Body of pancreas (tissue), 4 donors: ENCODE measurements around the gene ENAM. TPM values are rescaled to one million over a fixed set of nuclear protein-coding genes. Genes with fewer than 3 reads are reported as not detected.
"Not testable (repeated sequence)": the region's sequence is repeated elsewhere in the genome, so short reads cannot be mapped to it uniquely, and the experiment has no call there.

Experiments used
- ATAC-seq: fragments of 150-250 bp; one replicate; pipeline ENCODE4 v1.9.1; 2016
- DNase-seq, 4 donors: peaks; one replicate each; pipeline ENCODE4 v3.0.0-alpha.2; 2019
- H3K27ac ChIP-seq, 4 donors: fragments of 200-600 bp; sonication (generic); 1 replicate in 3 of 4; 2 replicates in 1 of 4; pipeline versions ENCODE4 v1.5.1 to v1.6.1; 2016 to 2019; ENCODE audit warnings: mild to moderate bottlenecking in 1 of 4, mixed read lengths in 1 of 4, moderate library complexity in 1 of 4
- H3K27me3 ChIP-seq, 2 donors: fragments of 200-600 bp; sonication (generic); one replicate each; pipeline ENCODE4 v1.6.0; 2016; ENCODE audit warnings: mild to moderate bottlenecking in 1 of 2
- H3K36me3 ChIP-seq, 2 donors: fragments of 200-600 bp; sonication (generic); replicated peaks in 1 of 2; 2 replicates each; pipeline ENCODE4 v1.5.1; 2016; ENCODE audit warnings: low read depth in 2 of 2; ENCODE audit not compliant: insufficient read depth in 1 of 2
- H3K4me1 ChIP-seq: fragments of 200-600 bp; sonication (generic); one replicate; pipeline ENCODE4 v1.6.0; 2016
- H3K4me3 ChIP-seq, 2 donors: fragments of 200-600 bp; sonication (generic); 1 replicate in 1 of 2; 2 replicates in 1 of 2; pipeline ENCODE4 v1.5.1; 2016 to 2019
- H3K9me3 ChIP-seq, 3 donors: fragments of 200-600 bp; sonication (generic); 1 replicate in 2 of 3; 2 replicates in 1 of 3; pipeline ENCODE4 v1.5.1; 2016
- CTCF ChIP-seq, 7 experiments: fragments of 450-650 bp in 4 of 7; fragments of 200-600 bp in 3 of 7; sonication (generic) in 3 of 7; IDR thresholded peaks; one replicate each; pipeline ENCODE4 v1.5.1; 2016 to 2019; ENCODE audit warnings: antibody characterized with exemption in 7 of 7
- POLR2A ChIP-seq, 3 donors: fragments of 450-650 bp; IDR thresholded peaks; one replicate each; pipeline ENCODE4 v1.6.1; 2016; ENCODE audit warnings: antibody characterized with exemption in 3 of 3, mild to moderate bottlenecking in 2 of 3
- WGBS, 2 donors: methylation state at CpG; one replicate each; pipeline ENCODE4 v1.1.5; 2017; 5-methylcytosine and 5-hydroxymethylcytosine counted together
- intact Hi-C: fragments of 100-400 bp; cut with DNase I; formaldehyde crosslinking; loops from one replicate; pipeline ENCODE4 v1.15.1; 2023
- total RNA-seq, 2 donors: library from RNA; depleted of rRNA; stranded (reverse); fragments of >200 nt; gene quantifications; one replicate each; pipeline ENCODE4 v1.1.0, GENCODE V29; 2016

ENAM gene
- total RNA-seq, 2 donors from 2014 or later = 0.99 to 2.3 TPM

DNA sequence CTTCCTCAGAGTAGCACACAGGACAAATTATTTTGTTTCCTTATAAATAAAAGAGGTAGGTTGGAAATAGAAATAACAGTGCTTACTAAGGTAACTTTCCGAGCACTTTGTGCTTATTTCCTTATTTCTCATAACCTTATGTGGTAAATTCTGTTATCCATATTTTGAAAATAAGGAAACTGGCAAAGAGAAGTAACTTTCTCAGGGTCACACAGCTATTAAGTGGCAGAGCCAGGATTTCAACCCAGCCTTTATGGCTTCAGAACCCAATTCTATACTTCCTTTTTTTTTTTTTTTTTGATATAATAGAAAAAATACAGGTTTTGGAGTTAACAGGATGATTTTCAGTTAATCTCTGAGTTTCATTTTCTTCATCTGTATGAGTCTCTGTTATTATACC is 63.1 kb downstream of the ENAM start:
- Histone ChIP-seq H3K4me1 (peaks cover 34% of the 10 kb centered on the region), H3K36me3 (peaks cover 0 to 2% of the 10 kb centered on the region in 2 donors), H3K27ac (no peak overlapping the region), H3K4me3 (no peak overlapping the region), H3K27me3 (no peaks in the 10 kb centered on the region), H3K9me3 (no peaks in the 10 kb centered on the region)
- TF ChIP-seq POLR2A (IDR thresholded peaks at IDR 0.05) (no peak), CTCF (IDR thresholded peaks at IDR 0.05) (no peak)
- 61 to 90% methylated on average over 1 of the region's 1 CpG for WGBS, 2 donors
- intact Hi-C loops = no loop called here
- ATAC-seq = no peak
- no peak for DNase-seq

GRCh38 chr4:70694633-70695032 is 66.1 kb downstream of the ENAM start:
- H3K4me1 ChIP-seq = peaks cover 23% of the 10 kb centered on the region
- H3K36me3 ChIP-seq, H3K27ac ChIP-seq, ATAC-seq, DNase-seq, intact Hi-C loops, H3K4me3 ChIP-seq, H3K9me3 ChIP-seq, H3K27me3 ChIP-seq: not testable (repeated sequence)
- 92 to 97% methylated on average over 7 of the region's 7 CpGs for WGBS, 2 donors

Other genes with a start within 250 kb of the ENAM start
- not detected for gene SMR3B, start 245.6 kb upstream of the ENAM start, total RNA-seq
- 1 to 10 TPM in 1 of 2 donors, not detected in 1; 2.1 TPM for gene OPRPN, start 230.8 kb upstream of the ENAM start, total RNA-seq
- gene MUC7, start 156.5 kb upstream of the ENAM start, total RNA-seq = not detected
- not detected for gene AMTN, start 110.2 kb upstream of the ENAM start, total RNA-seq
- not detected for gene AMBN, start 36.5 kb upstream of the ENAM start, total RNA-seq
- 10 to 100 TPM; 13.2 to 27.7 TPM for gene JCHAIN, start 37.8 kb downstream of the ENAM start, total RNA-seq
- gene UTP3, start 59.8 kb downstream of the ENAM start, total RNA-seq = 10 to 100 TPM; 12.5 to 15.5 TPM
- 10 to 100 TPM; 46.4 to 62.6 TPM for gene RUFY3, start 93.2 kb downstream of the ENAM start, total RNA-seq
- gene GRSF1, start 211.1 kb downstream of the ENAM start, total RNA-seq = 10 to 100 TPM; 33.0 to 38.7 TPM